Measurements from ENCODE around the gene MTMR12.

The MTMR12 gene, protein sequence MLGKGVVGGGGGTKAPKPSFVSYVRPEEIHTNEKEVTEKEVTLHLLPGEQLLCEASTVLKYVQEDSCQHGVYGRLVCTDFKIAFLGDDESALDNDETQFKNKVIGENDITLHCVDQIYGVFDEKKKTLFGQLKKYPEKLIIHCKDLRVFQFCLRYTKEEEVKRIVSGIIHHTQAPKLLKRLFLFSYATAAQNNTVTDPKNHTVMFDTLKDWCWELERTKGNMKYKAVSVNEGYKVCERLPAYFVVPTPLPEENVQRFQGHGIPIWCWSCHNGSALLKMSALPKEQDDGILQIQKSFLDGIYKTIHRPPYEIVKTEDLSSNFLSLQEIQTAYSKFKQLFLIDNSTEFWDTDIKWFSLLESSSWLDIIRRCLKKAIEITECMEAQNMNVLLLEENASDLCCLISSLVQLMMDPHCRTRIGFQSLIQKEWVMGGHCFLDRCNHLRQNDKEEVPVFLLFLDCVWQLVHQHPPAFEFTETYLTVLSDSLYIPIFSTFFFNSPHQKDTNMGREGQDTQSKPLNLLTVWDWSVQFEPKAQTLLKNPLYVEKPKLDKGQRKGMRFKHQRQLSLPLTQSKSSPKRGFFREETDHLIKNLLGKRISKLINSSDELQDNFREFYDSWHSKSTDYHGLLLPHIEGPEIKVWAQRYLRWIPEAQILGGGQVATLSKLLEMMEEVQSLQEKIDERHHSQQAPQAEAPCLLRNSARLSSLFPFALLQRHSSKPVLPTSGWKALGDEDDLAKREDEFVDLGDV
- total RNA-seq, result 28.2 to 39.1 (median 36.7) reads per million in 3 donors

- Histone ChIP-seq H3K9me3 (ENCODE audit: control insufficient read depth, low read length) (no peaks in the 10 kb centered on the region), H3K27me3 (replicated peaks; ENCODE audit: control insufficient read depth, insufficient read depth, low read length, poor library complexity, severe bottlenecking) (no peaks in the 10 kb centered on the region), H3K36me3 (ENCODE audit: control insufficient read depth, insufficient read depth, low read length) (no peaks in the 10 kb centered on the region), H3K4me3 (ENCODE audit: insufficient read depth, low read depth, low read length, poor library complexity, severe bottlenecking) (peak within 1 kb of the TSS; percentile 76), H3K27ac (ENCODE audit: insufficient read depth, low read length, poor library complexity, severe bottlenecking) (peak within 1 kb of the TSS; percentile 77), H3K4me1 (ENCODE audit: control insufficient read depth, insufficient read depth, low read length, poor library complexity, severe bottlenecking) (peaks cover 7% of the 10 kb centered on the region)
- peak; percentile 99 for DNase-seq
Measured at GRCh38 chr5:32312595-32313332, at the start of gene MTMR12. Gene MTMR12 (minus strand): TSS chr5:32312939. CDS start chr5:32312838, 101 bp downstream.

- no peak for DNase-seq
- Histone ChIP-seq H3K9me3 (ENCODE audit: control insufficient read depth, low read length) (no peaks in the 10 kb centered on the region), H3K27me3 (replicated peaks; ENCODE audit: control insufficient read depth, insufficient read depth, low read length, poor library complexity, severe bottlenecking) (no peaks in the 10 kb centered on the region)
Measured at GRCh38 chr5:32362527-32362926, 49.8 kb upstream of the MTMR12 start.

GRCh38 chr5:32360906-32361305 is 48.2 kb upstream of the MTMR12 start:
- no peak overlapping the region for H3K4me3 ChIP-seq (ENCODE audit: insufficient read depth, low read depth, low read length, poor library complexity, severe bottlenecking)
- H3K9me3 ChIP-seq (ENCODE audit: control insufficient read depth, low read length), result no peaks in the 10 kb centered on the region
- H3K4me1 ChIP-seq (ENCODE audit: control insufficient read depth, insufficient read depth, low read length, poor library complexity, severe bottlenecking), result no peaks in the 10 kb centered on the region
- no peak overlapping the region for H3K27ac ChIP-seq (ENCODE audit: insufficient read depth, low read length, poor library complexity, severe bottlenecking)
- peaks cover 53% of the 10 kb centered on the region for H3K36me3 ChIP-seq (ENCODE audit: control insufficient read depth, insufficient read depth, low read length)
- DNase-seq, result no peak
- no peaks in the 10 kb centered on the region for H3K27me3 ChIP-seq (replicated peaks; ENCODE audit: control insufficient read depth, insufficient read depth, low read length, poor library complexity, severe bottlenecking)

More at GRCh38 chr5:32362527-32362926, 49.8 kb upstream of the MTMR12 start:
- Histone ChIP-seq H3K4me3 (ENCODE audit: insufficient read depth, low read depth, low read length, poor library complexity, severe bottlenecking) (no peak overlapping the region), H3K27ac (ENCODE audit: insufficient read depth, low read length, poor library complexity, severe bottlenecking) (no peak overlapping the region), H3K36me3 (ENCODE audit: control insufficient read depth, insufficient read depth, low read length) (peaks cover 50% of the 10 kb centered on the region), H3K4me1 (ENCODE audit: control insufficient read depth, insufficient read depth, low read length, poor library complexity, severe bottlenecking) (no peaks in the 10 kb centered on the region)

DNA sequence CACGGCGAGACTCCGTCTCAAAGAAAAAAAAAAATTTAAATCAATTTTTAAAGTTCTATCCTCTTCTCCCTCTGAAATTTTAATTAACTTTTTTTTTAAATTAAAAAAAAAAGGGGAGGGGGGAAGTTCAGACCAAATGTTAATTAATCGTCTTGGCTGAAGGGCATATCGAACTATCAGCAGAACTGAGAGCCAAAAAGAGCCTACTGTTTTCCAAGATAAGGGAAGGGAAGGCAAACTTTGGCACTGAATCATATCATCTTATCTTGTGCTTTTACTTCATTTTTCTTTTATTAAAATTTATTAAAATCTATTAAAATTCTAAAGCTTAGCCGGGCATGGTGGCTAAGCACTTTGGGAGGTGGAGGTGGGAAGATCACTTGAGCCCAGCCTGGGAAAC is 45.9 kb upstream of the MTMR12 start:
- Histone ChIP-seq H3K27ac (ENCODE audit: insufficient read depth, low read length, poor library complexity, severe bottlenecking) (no peak overlapping the region), H3K9me3 (ENCODE audit: control insufficient read depth, low read length) (no peaks in the 10 kb centered on the region), H3K27me3 (replicated peaks; ENCODE audit: control insufficient read depth, insufficient read depth, low read length, poor library complexity, severe bottlenecking) (no peaks in the 10 kb centered on the region), H3K4me3 (ENCODE audit: insufficient read depth, low read depth, low read length, poor library complexity, severe bottlenecking) (no peak overlapping the region), H3K36me3 (ENCODE audit: control insufficient read depth, insufficient read depth, low read length) (peaks cover 44% of the 10 kb centered on the region), H3K4me1 (ENCODE audit: control insufficient read depth, insufficient read depth, low read length, poor library complexity, severe bottlenecking) (no peaks in the 10 kb centered on the region)
- no peak for DNase-seq

GRCh38 chr5:32357658-32358057 is 44.9 kb upstream of the MTMR12 start:
- peaks cover 37% of the 10 kb centered on the region for H3K36me3 ChIP-seq (ENCODE audit: control insufficient read depth, insufficient read depth, low read length)
- no peak overlapping the region for H3K27ac ChIP-seq (ENCODE audit: insufficient read depth, low read length, poor library complexity, severe bottlenecking)
- H3K27me3 ChIP-seq (replicated peaks; ENCODE audit: control insufficient read depth, insufficient read depth, low read length, poor library complexity, severe bottlenecking), result no peaks in the 10 kb centered on the region
- no peak overlapping the region for H3K4me3 ChIP-seq (ENCODE audit: insufficient read depth, low read depth, low read length, poor library complexity, severe bottlenecking)
- no peaks in the 10 kb centered on the region for H3K4me1 ChIP-seq (ENCODE audit: control insufficient read depth, insufficient read depth, low read length, poor library complexity, severe bottlenecking)
- DNase-seq, result no peak
- H3K9me3 ChIP-seq (ENCODE audit: control insufficient read depth, low read length), result no peaks in the 10 kb centered on the region

DNA sequence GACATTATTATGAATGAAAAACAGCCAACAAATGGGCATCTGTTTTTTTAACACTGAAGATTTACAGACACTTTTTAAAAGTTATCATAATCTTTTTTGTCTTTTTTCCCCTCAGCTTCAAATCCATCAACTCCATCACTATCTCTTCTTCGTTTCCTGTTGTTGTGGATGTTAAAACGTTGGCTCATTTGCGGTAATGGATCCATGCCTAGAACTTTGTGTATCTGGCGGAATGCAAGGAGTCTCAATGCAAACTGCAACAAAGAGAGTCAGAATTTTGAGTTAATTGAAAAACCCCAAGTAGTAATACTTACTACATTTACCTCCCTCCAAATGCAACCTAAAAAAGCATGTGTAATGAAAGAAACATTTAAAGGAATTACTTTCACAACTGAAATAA is 42.9 kb upstream of the MTMR12 start:
- H3K4me3 ChIP-seq (ENCODE audit: insufficient read depth, low read depth, low read length, poor library complexity, severe bottlenecking), result no peak overlapping the region
- H3K27ac ChIP-seq (ENCODE audit: insufficient read depth, low read length, poor library complexity, severe bottlenecking), result no peak overlapping the region
- no peaks in the 10 kb centered on the region for H3K4me1 ChIP-seq (ENCODE audit: control insufficient read depth, insufficient read depth, low read length, poor library complexity, severe bottlenecking)
- peaks cover 20% of the 10 kb centered on the region for H3K36me3 ChIP-seq (ENCODE audit: control insufficient read depth, insufficient read depth, low read length)
- H3K9me3 ChIP-seq (ENCODE audit: control insufficient read depth, low read length), result no peaks in the 10 kb centered on the region
- H3K27me3 ChIP-seq (replicated peaks; ENCODE audit: control insufficient read depth, insufficient read depth, low read length, poor library complexity, severe bottlenecking), result no peaks in the 10 kb centered on the region
- DNase-seq, result no peak

GRCh38 chr5:32353420-32353819 is 40.7 kb upstream of the MTMR12 start:
- no peaks in the 10 kb centered on the region for H3K4me1 ChIP-seq (ENCODE audit: control insufficient read depth, insufficient read depth, low read length, poor library complexity, severe bottlenecking)
- H3K36me3 ChIP-seq (ENCODE audit: control insufficient read depth, insufficient read depth, low read length), result peaks cover 6% of the 10 kb centered on the region
- H3K27ac ChIP-seq (ENCODE audit: insufficient read depth, low read length, poor library complexity, severe bottlenecking), result no peak overlapping the region
- no peak for DNase-seq
- H3K9me3 ChIP-seq (ENCODE audit: control insufficient read depth, low read length), result no peaks in the 10 kb centered on the region
- H3K27me3 ChIP-seq (replicated peaks; ENCODE audit: control insufficient read depth, insufficient read depth, low read length, poor library complexity, severe bottlenecking), result no peaks in the 10 kb centered on the region
- no peak overlapping the region for H3K4me3 ChIP-seq (ENCODE audit: insufficient read depth, low read depth, low read length, poor library complexity, severe bottlenecking)

DNA sequence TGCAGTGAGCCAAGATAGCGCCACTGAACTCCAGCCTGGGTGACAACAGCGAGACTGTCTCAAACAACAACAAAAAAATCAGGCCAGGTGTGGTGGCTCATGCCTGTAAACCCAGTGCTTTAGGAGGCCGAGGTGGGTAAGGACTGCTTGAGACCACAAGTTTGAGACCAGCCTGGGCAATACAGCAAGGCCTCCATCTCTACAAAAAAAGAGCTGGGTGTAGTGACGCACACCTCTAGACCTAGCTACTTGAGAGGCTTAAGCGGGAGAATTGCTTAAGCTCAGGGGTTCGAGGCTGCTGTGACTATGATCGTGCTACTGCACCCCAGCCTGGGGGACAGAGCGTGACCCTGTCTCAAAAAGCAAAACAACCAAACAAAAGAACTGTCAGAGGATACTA is 39.9 kb upstream of the MTMR12 start:
- H3K4me3 ChIP-seq (ENCODE audit: insufficient read depth, low read depth, low read length, poor library complexity, severe bottlenecking), result no peak overlapping the region
- H3K27me3 ChIP-seq (replicated peaks; ENCODE audit: control insufficient read depth, insufficient read depth, low read length, poor library complexity, severe bottlenecking), result no peaks in the 10 kb centered on the region
- H3K9me3 ChIP-seq (ENCODE audit: control insufficient read depth, low read length), result no peaks in the 10 kb centered on the region
- no peak for DNase-seq
- H3K27ac ChIP-seq (ENCODE audit: insufficient read depth, low read length, poor library complexity, severe bottlenecking), result no peak overlapping the region
- peaks cover 4% of the 10 kb centered on the region for H3K36me3 ChIP-seq (ENCODE audit: control insufficient read depth, insufficient read depth, low read length)
- no peaks in the 10 kb centered on the region for H3K4me1 ChIP-seq (ENCODE audit: control insufficient read depth, insufficient read depth, low read length, poor library complexity, severe bottlenecking)

DNA sequence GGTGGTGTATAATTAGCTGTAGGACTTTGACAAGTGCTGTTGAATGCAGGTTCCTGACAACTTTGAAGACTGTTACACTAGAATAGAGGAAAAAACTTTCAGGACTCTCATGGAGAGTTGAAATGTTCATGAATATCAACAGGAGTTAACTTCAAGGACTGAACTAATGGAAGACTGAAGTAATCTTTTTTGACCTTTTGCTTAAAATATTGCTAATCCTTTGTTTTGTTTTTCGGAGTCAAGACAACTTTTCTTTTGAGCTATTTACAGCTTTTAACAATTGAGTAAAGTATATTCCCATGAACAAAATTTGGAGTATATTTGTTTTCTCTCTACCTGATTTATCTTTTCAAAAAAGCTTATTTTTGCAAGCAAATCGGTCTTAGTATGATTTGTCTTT is 34.1 kb upstream of the MTMR12 start:
- no peaks in the 10 kb centered on the region for H3K36me3 ChIP-seq (ENCODE audit: control insufficient read depth, insufficient read depth, low read length)
- no peaks in the 10 kb centered on the region for H3K27me3 ChIP-seq (replicated peaks; ENCODE audit: control insufficient read depth, insufficient read depth, low read length, poor library complexity, severe bottlenecking)
- no peak overlapping the region for H3K27ac ChIP-seq (ENCODE audit: insufficient read depth, low read length, poor library complexity, severe bottlenecking)
- DNase-seq, result no peak
- no peak overlapping the region for H3K4me3 ChIP-seq (ENCODE audit: insufficient read depth, low read depth, low read length, poor library complexity, severe bottlenecking)
- H3K4me1 ChIP-seq (ENCODE audit: control insufficient read depth, insufficient read depth, low read length, poor library complexity, severe bottlenecking), result no peaks in the 10 kb centered on the region
- H3K9me3 ChIP-seq (ENCODE audit: control insufficient read depth, low read length), result no peaks in the 10 kb centered on the region
